AG10803 (cell line): ENCODE results near the gene CFAP251.

Experiments
- DNase-seq: peaks from one replicate; pipeline ENCODE4 v3.0.0; 2010; ENCODE audit warnings: low read depth
- H3K4me3 ChIP-seq: 2 replicates; pipeline ENCODE4 v1.5.1; 2011; ENCODE audit warnings: mild to moderate bottlenecking, low read length, control low read depth
- CTCF ChIP-seq: conservative IDR thresholded peaks from 2 replicates; pipeline ENCODE4 v1.5.1; 2011; ENCODE audit warnings: mild to moderate bottlenecking, low read length, control low read depth, inconsistent platforms

The CFAP251 gene

DNA sequence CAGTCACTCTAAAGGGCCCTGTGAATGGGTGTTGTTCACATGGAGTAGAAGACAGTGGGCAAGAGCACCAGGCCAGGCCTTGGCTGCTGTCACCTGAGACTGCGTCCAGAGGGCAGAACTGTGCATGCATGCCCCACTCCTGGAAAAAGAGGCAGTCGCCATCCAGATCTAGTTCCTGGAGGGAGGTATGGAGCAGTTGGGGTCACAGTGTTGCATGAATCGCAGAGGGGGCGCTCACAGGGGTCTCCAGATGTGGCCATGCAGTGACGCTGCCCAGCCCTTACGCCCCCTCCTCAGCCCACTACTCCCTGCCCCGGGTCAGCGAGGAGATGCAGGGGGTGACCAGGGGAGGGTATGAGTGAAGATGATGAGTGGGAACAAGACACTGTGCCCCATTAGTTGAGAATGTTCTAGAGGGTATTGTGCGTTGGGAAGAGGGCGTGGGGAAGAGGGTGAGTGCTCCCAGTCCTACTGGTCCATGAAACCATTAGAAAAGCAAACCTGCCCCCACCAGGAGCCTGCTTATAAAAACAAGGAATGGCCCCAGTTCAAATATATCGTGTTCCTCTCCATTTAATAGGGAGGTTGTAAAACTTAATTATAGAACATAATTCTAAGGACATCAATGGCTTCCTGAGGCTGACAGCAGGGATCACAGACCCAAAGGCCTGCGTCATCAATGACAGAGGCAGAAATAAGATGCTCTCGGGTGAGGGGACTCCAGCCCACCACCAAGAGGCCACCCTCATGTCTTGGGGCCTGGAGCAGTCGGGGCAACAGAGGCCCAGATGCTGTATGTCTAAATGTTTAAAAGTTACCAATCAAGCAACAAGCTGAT lies 71.1 kb downstream of the CFAP251 start:
- no peak overlapping the region for H3K4me3 ChIP-seq
- DNase-seq = no peak
- no peak for TF ChIP-seq CTCF

- TF ChIP-seq CTCF = no peak
- H3K4me3 ChIP-seq = no peak overlapping the region
- no peak for DNase-seq
These were observed 71.8 kb downstream of the CFAP251 start for GRCh38 chr12:121990114-121990647.

DNA sequence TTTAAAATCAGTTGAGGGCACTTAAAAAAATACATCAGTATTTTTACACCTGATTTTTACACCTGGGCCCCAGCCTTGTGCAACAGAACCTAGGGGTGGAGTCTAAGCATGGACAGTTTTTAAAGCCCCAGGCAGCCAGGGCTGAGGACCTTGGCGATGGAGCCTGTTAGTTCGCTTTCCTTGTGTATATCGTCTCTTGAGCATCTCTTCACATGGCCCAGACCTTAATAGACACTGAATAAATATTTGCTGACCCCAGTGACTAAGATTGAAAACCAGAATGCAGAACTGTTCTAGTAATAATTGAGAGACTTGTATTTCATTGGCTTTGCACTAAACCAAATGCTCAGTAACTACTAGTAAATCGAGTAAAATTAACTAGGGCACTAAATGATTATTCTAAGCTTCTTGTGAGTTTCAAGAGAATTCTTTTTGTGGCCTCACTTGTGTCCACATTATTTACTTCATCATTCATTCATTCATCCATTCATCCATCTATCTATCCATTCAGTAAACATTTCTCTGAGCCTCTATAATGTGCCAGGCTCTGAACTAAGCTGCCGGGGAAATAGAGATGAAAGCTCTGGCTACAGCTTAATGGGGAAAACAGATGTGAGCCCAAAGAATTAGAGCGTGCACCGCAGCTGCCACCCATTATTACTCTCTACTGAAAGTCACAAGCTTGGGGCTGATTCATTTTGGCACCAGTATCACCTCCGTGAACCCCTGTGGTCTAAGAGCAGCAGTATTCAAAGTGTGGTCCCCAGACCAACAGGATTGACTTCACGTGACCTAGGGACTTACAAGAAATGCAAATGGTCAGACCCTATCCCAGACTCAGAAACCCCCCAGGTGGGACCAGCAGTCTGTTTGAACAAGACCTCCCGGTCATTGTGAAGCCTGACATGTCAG lies 72.6 kb downstream of the CFAP251 start:
- no peak overlapping the region for H3K4me3 ChIP-seq
- peak; percentile 58 for DNase-seq
- TF ChIP-seq CTCF = no peak

DNA sequence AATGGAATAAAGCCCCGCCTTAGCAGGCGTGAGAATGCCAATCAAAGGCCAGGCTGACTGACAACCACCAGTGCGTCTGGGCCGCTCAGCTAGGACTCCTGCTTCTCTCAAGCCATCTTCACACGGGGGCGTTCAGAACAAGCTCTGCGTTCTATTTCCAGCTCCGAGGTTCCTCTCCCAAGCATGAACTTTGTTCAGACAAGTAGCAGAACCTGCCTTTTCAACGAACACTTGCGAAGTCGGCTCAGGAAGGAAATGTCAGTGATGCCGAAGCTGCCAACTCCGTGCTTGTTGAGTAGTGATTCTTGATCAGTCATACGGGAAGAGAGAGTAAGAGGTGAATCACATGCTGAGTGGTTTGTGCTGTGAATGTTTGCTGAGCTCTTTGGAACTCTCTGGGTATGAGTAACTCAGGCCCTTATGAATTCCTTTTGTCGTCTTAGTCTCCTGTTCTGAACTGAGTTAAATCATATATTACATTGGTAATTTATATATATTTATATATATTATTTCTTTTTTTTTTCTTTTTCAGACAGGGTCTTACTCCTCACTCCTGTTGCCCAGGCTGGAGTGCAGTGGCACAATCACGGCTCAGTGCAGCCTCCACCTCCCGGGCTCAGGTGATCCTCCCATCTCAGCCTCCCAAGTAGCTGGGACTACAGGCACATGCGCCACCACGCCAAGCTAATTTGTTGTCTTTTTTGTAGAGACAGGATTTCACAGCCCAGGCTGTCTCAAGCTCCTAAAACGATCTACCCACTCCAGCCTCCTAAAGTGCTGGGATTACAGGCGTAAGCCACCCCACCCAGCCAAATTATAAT lies 73.9 kb downstream of the CFAP251 start:
- DNase-seq = peak; percentile 97
- no peak overlapping the region for H3K4me3 ChIP-seq
- TF ChIP-seq CTCF = no peak

GRCh38 chr12:121996050-121996944 lies 77.9 kb downstream of the CFAP251 start:
- no peak overlapping the region for H3K4me3 ChIP-seq
- no peak for DNase-seq
- no peak for TF ChIP-seq CTCF
